SK-N-MC (cell line): Measurements from ENCODE around the gene ZNF17.
"Not testable (repeated sequence)": the region's sequence is repeated elsewhere in the genome, so short reads cannot be mapped to it uniquely, and the experiment has no call there.

Experiments used
- DNase-seq: peaks from one replicate; pipeline ENCODE4 v3.0.0-alpha.2; 2011; ENCODE audit warnings: low read depth, low spot score
- H3K27ac ChIP-seq: fragments of 200-600 bp; sonication (generic); 2 replicates; pipeline ENCODE4 v1.5.1; 2016; ENCODE audit warnings: mixed run types
- H3K36me3 ChIP-seq: fragments of 200-600 bp; sonication (generic); 2 replicates; pipeline ENCODE4 v1.6.1; 2017; ENCODE audit warnings: antibody characterized with exemption, low read length, mixed read lengths; ENCODE audit not compliant: insufficient read depth
- H3K4me3 ChIP-seq: fragments of 200-600 bp; sonication (generic); 2 replicates; pipeline ENCODE4 v1.5.1; 2016
- H3K9ac ChIP-seq: fragments of 200-600 bp; sonication (generic); 2 replicates; pipeline ENCODE4 v1.8.0; 2017; ENCODE audit warnings: mixed run types, mixed read lengths; ENCODE audit not compliant: insufficient read length
- H3K9me3 ChIP-seq: fragments of 200-600 bp; sonication (generic); 2 replicates; pipeline ENCODE4 v1.6.1; 2017; ENCODE audit warnings: low read depth, mild to moderate bottlenecking, antibody characterized with exemption, low read length, moderate library complexity, mixed read lengths
- EZH2 ChIP-seq: fragments of 200-600 bp; sonication (generic); IDR thresholded peaks from one replicate; pipeline ENCODE4 v1.6.1; 2017; ENCODE audit warnings: antibody characterized with exemption
- FOXP2 ChIP-seq: optimal IDR thresholded peaks from 2 replicates; pipeline ENCODE3; 2011; ENCODE audit warnings: mild to moderate bottlenecking, moderate library complexity; ENCODE audit not compliant: insufficient read depth; ENCODE audit errors: extremely low read length, control extremely low read depth
- POLR2AphosphoS5 ChIP-seq: IDR thresholded peaks from 2 replicates; pipeline ENCODE4 v1.6.1; 2012; ENCODE audit warnings: mild to moderate bottlenecking, low read depth, low read length, borderline replicate concordance

ZNF17 gene

DNA sequence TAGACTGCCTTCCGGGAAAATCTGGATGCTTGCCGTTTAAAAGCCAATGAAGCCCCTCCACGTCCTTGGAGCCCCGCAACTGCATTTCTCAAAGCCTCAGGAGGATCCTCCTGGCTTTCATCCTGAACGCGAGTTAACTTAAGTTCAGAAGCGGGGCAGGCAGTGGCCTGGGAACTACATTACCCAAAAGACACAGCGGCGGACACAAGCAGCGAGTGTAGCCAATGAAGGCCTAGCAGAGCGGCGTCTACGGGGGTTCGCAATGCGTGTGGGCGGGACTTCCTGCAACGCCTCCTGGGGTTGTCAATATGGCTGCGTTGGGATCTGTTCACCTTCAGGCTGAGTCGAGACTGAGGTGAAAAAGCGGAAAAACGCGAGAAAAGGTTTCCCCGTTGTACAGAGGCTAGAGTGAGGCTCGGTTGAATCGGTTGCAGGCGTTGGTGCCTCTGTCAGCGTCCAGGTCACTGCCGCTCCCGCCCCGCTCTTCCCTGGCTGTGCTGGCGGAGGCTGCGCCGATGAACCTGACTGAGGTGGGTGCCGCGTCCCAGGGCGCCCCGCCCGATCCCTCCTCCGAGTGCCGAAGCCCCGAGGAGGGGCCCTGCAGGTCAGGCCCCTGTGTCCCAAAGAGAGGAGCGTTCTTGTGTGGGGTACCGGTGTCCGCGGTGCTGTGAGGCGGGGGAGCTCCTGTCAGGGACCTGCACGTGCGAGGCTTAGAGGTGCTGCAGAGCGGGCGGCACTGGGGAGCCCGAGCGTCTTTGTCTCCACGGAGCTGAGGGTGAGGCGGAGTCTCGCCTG, at the start of gene ZNF17:
Gene ZNF17 (plus strand): TSS at position 285 of the 795 bp plus-strand sequence. CDS start 2,455 bp downstream, outside the sequence.
- TF ChIP-seq EZH2 = no peak
- peak; percentile 79 for TF ChIP-seq POLR2AphosphoS5
- TF ChIP-seq FOXP2 = no peak
- DNase-seq = peak; percentile 75
- peaks cover 22% of the 10 kb centered on the region; the same call in 1 of the 2 replicates for H3K36me3 ChIP-seq
- peak within 1 kb of the TSS; percentile 88 for H3K4me3 ChIP-seq
- H3K9me3 ChIP-seq = no peaks in the 10 kb centered on the region
- H3K9ac ChIP-seq = peak within 1 kb of the TSS; percentile 86
- no peak within 1 kb of the TSS for H3K27ac ChIP-seq

DNA sequence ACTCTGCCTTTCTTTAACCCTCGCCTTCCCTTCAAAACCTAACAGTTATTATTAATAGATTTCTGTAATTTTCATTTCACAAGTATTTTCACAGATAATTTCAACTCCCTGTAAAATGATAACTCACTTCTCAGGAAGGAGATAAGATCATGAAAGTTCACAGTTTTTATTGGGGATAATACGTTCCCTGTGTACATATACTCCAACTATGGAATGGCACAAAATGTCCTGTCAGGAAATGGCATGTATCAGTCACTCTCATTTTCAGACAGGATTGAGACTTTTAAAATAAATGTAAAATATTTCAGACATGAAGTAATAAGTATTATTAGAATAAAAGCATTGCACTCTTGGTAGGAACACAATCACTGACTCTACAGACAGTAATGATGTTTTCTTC, 48.5 kb upstream of the ZNF17 start:
- H3K36me3 ChIP-seq = peaks cover 22% of the 10 kb centered on the region
- peaks cover 3% of the 10 kb centered on the region; the same call in 1 of the 2 replicates for H3K9me3 ChIP-seq
- DNase-seq = no peak
- peak overlapping the region; percentile 88 for H3K9ac ChIP-seq
- H3K27ac ChIP-seq = peak overlapping the region; percentile 98
- peak overlapping the region; percentile 95 for H3K4me3 ChIP-seq
- no peak for TF ChIP-seq EZH2
- TF ChIP-seq FOXP2 = no peak
- no peak for TF ChIP-seq POLR2AphosphoS5

DNA sequence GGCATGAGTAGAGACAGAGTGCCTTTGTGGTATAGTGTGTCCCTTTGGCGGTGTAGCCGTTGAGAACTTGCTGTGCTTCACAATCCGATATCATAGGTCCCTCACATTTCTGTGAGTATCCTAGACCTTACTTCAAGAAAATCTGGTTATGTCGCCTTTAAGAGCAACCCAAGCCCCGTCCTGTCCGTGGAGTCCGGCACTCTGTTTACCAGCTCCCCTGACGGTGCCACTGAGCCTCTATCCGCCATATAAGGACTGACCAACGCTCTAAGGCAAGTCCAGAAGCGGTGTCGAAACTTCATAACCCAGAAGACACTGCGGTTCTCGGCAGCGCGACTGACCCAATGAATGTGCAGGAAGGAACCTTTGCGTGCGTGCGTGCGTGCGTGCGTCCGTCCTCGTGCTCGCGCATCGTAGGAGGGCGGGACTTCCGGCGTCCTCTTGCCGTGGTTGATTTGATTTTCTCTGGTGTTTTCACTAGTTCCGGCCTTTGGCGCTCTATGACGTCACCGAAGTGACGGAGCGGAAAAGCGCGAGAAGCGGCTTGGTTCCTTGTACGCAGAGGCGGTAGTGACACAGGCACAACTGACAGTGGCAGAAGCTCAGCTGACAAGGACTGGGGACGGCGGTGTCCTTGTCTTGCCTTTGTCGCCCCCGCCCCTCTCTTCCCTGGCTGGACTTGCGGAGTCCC, 47.8 kb upstream of the ZNF17 start, which contains the start of the genes TRAPPC2B and ZNF547:
Gene TRAPPC2B (plus strand): TSS at position 555 of the 691 bp plus-strand sequence. CDS start 1,283 bp downstream, outside the sequence.
Gene ZNF547 (plus strand): TSS at position 555 of the 691 bp plus-strand sequence. CDS start 5,005 bp downstream, outside the sequence.
- H3K9me3 ChIP-seq = peaks cover 3% of the 10 kb centered on the region; the same call in 1 of the 2 replicates
- H3K9ac ChIP-seq = peak within 1 kb of the TSS; percentile 88

DNA sequence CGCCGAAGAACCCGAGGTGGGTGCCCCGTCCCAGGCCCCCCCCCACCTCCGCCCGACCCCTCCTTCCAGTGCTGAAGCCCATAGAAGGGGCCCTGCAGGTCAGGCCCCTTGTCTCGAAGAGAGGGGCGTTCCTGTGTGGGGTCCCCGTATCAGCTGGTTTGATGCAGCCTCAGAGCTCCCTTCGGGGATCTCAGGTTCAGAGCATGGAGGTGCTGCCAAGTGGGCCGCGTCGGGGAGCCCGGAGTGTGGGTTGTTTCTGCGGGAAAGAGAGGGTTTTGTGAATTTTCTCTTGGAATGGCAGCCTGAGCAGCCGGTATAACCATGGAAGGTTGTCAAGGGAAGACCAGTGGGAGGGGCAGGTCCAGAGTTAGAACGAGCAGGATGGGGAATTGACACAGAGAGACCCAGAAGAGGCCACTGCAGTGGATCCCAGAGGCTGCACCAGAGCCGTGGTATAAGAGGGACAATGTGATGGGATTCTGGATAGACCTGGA, 47.2 kb upstream of the ZNF17 start:
- peak overlapping the region; percentile 79 for H3K27ac ChIP-seq
- no peak for DNase-seq

More for the DNA sequence above, 47.8 kb upstream of the ZNF17 start, which contains the start of the genes TRAPPC2B and ZNF547:
- TF ChIP-seq EZH2 (no peak), FOXP2 (no peak), POLR2AphosphoS5 (peak; percentile 78)
- Histone ChIP-seq H3K27ac (peak within 1 kb of the TSS; percentile 98), H3K36me3 (peaks cover 14% of the 10 kb centered on the region; the same call in 1 of the 2 replicates), H3K4me3 (peak within 1 kb of the TSS; percentile 95)
- peak; percentile 94 for DNase-seq

DNA sequence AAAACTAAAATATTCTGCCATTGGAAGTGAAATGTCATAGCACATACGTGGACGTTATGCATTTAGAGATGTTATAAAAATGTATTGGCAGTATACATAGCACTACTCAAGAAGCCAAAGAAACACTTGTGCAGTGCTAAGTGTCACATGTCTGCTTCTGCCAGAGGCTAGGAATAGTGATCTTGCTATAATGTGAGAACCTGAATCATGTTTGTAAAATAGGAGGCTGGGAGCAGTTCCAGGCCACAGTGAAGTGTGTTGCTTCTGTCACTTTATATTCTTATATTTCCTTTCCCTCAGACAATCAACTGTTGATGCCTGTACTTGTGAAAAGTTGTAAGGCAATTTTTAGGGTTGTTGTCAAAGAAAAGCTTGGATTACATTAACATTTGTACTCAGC, 44.2 kb upstream of the ZNF17 start:
- no peak overlapping the region for H3K27ac ChIP-seq
- H3K9ac ChIP-seq = no peak overlapping the region
- no peak overlapping the region for H3K4me3 ChIP-seq
- peaks cover 3% of the 10 kb centered on the region; the same call in 1 of the 2 replicates for H3K9me3 ChIP-seq
- no peak for DNase-seq
- no peak for TF ChIP-seq POLR2AphosphoS5
- no peak for TF ChIP-seq FOXP2
- no peak for TF ChIP-seq EZH2
- H3K36me3 ChIP-seq = peaks cover 8% of the 10 kb centered on the region; the same call in 1 of the 2 replicates

More for the DNA sequence above, 47.2 kb upstream of the ZNF17 start:
- Histone ChIP-seq H3K4me3 (peak overlapping the region; percentile 95), H3K36me3 (peaks cover 8% of the 10 kb centered on the region; the same call in 1 of the 2 replicates), H3K9ac (peak overlapping the region; percentile 88), H3K9me3 (peaks cover 3% of the 10 kb centered on the region; the same call in 1 of the 2 replicates)
- no peak for TF ChIP-seq EZH2
- TF ChIP-seq POLR2AphosphoS5 = no peak
- TF ChIP-seq FOXP2 = no peak

DNA sequence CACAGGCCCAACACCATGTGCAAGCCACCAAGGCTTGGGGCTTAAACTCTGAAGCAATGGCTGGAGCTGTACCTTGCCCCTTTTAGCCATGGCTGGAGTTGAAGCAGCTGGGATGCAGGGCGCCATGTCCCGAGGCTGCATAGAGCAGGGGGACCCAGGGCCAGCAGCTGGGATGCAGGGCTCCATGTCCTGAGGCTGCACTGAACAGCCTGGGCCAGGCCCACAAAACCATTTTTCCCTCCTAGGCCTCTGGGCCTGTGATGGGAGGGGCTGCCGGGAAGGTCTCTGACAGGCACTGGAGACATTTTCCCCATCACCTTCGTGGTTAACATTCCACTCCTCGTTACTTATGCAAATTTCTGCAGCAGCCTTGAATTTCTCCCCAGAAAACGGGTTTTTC, 36.8 kb upstream of the ZNF17 start:
- H3K4me3 ChIP-seq = no peak overlapping the region
- no peak overlapping the region for H3K9ac ChIP-seq
- peaks cover 9% of the 10 kb centered on the region; the same call in 1 of the 2 replicates for H3K9me3 ChIP-seq
- H3K36me3 ChIP-seq = peaks cover 44% of the 10 kb centered on the region
- no peak for DNase-seq
- no peak overlapping the region for H3K27ac ChIP-seq
- TF ChIP-seq EZH2 (no peak), POLR2AphosphoS5 (no peak), FOXP2 (no peak)

DNA sequence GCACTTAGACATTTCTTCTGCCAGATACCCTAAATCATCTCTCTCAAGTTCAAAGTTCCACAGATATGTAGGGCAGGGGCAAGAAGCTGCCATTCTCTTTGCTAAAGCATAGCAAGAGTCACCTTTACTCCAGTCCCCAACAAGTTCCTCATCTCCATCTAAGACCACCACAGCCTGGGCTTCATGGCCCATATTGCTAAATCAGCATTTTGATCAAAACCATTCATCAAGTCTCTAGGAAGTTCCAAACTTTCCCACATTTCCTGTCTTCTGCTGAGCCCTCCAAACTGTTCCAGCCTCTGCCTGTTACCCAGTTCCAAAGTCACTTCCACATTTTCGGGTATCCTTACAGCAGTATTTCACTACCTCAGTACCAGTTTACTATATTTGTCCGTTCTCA, 36.3 kb upstream of the ZNF17 start:
- not testable (repeated sequence) for H3K27ac ChIP-seq, H3K9ac ChIP-seq, DNase-seq, H3K9me3 ChIP-seq, H3K4me3 ChIP-seq
- peaks cover 44% of the 10 kb centered on the region for H3K36me3 ChIP-seq

DNA sequence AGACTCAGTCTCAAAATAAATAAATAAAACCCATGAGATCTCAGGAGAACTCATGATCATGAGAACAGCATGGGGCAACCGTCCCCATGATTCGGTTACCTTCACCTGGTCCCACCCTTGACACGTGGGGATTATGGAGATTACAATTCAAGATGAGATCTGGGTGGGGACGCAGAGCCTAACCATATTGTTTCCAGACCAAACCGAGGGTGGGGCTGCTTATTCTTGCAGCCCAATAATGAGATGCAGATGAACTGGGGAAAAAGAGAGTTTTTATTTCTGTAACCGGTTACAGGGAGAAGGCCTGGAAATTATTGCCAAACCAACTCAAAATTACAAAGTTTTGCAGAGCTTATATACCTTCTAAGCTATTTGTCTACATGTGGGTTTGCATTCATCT, 34.8 kb upstream of the ZNF17 start:
- DNase-seq = no peak
- H3K4me3 ChIP-seq = no peak overlapping the region
- TF ChIP-seq POLR2AphosphoS5 (no peak), EZH2 (no peak), FOXP2 (no peak)
- H3K9me3 ChIP-seq = peaks cover 9% of the 10 kb centered on the region; the same call in 1 of the 2 replicates
- H3K9ac ChIP-seq = no peak overlapping the region
- no peak overlapping the region for H3K27ac ChIP-seq
- H3K36me3 ChIP-seq = peaks cover 44% of the 10 kb centered on the region
